Activated CD4-positive, alpha-beta T cell treated with anti-CD3 and anti-CD28 coated beads, Interleukin-2, amount 10 ng/mL, durations not matched to agents 24 days and 14 days (primary cell): ENCODE measurements around the gene SHC1. TPM values are rescaled to one million over a fixed set of nuclear protein-coding genes. Genes with fewer than 3 reads are reported as not detected.
A peak's percentile ranks its signal among the peaks of the same experiment; 100 is the strongest.

Source experiments
- DNase-seq: peaks from one replicate; pipeline ENCODE4 v3.0.0; 2022
- H3K27ac Mint-ChIP-seq: one replicate; pipeline ENCODE4 v1.8.0; 2022; ENCODE audit warnings: mild to moderate bottlenecking, mixed read lengths
- H3K27me3 Mint-ChIP-seq: one replicate; pipeline ENCODE4 v1.8.0; 2022; ENCODE audit warnings: mixed read lengths
- H3K36me3 Mint-ChIP-seq: one replicate; pipeline ENCODE4 v1.8.0; 2022; ENCODE audit warnings: low read depth, mild to moderate bottlenecking, mixed read lengths
- H3K4me1 Mint-ChIP-seq: one replicate; pipeline ENCODE4 v1.8.0; 2021; ENCODE audit warnings: mixed read lengths
- H3K4me3 Mint-ChIP-seq: one replicate; pipeline ENCODE4 v1.8.0; 2022; ENCODE audit warnings: mild to moderate bottlenecking, moderate library complexity, mixed read lengths
- H3K9me3 Mint-ChIP-seq: one replicate; pipeline ENCODE4 v1.8.0; 2021; ENCODE audit warnings: mixed read lengths
- intact Hi-C: fragments of 100-400 bp; cut with micrococcal nuclease; formaldehyde crosslinking; loops from one replicate; pipeline ENCODE4 v1.15.1; 2023
- total RNA-seq: library from RNA; stranded (reverse); gene quantifications from 2 replicates; pipeline ENCODE4 v1.2.3, GENCODE V29; 2022

SHC1 gene
- total RNA-seq, result 50.4 and 60.5 TPM in 2 replicates

GRCh38 chr1:154970631-154971340, at the start of gene SHC1:
Gene SHC1, minus strand, starts transcription at chr1:154970747. Its CDS starts 221 bp downstream, at chr1:154970526.
- H3K27me3 Mint-ChIP-seq, result no peaks in the 10 kb centered on the region
- intact Hi-C loops, result loop anchor here (5.0 to 10.0 kb wide), 3 partner anchors 92 to 1534 kb away; partner anchors contain the start of genes EFNA4, MEF2D and RUSC1
- peaks cover 36% of the 10 kb centered on the region for H3K36me3 Mint-ChIP-seq
- H3K9me3 Mint-ChIP-seq, result no peaks in the 10 kb centered on the region
- peaks cover 41% of the 10 kb centered on the region for H3K4me1 Mint-ChIP-seq
- H3K4me3 Mint-ChIP-seq, result peak within 1 kb of the TSS; percentile 67
- peak within 1 kb of the TSS; percentile 82 for H3K27ac Mint-ChIP-seq
- peak; percentile 85 for DNase-seq

- peaks cover 35% of the 10 kb centered on the region for H3K4me1 Mint-ChIP-seq
- H3K36me3 Mint-ChIP-seq, result peaks cover 45% of the 10 kb centered on the region
- peak overlapping the region; percentile 48 for H3K27ac Mint-ChIP-seq
- no peak for DNase-seq
- intact Hi-C loops, result no loop called here
- H3K27me3 Mint-ChIP-seq, result no peaks in the 10 kb centered on the region
- no peak overlapping the region for H3K4me3 Mint-ChIP-seq
- no peaks in the 10 kb centered on the region for H3K9me3 Mint-ChIP-seq
Observed at GRCh38 chr1:155019377-155020245, 49.1 kb upstream of the SHC1 start.

GRCh38 chr1:155018617-155019348, 48.2 kb upstream of the SHC1 start:
- intact Hi-C loops, result no loop called here
- H3K4me3 Mint-ChIP-seq, result no peak overlapping the region
- H3K36me3 Mint-ChIP-seq, result peaks cover 53% of the 10 kb centered on the region
- no peaks in the 10 kb centered on the region for H3K27me3 Mint-ChIP-seq
- no peaks in the 10 kb centered on the region for H3K9me3 Mint-ChIP-seq
- H3K4me1 Mint-ChIP-seq, result peaks cover 41% of the 10 kb centered on the region
- H3K27ac Mint-ChIP-seq, result peak overlapping the region; percentile 48
- no peak for DNase-seq

GRCh38 chr1:155017946-155018316, 47.4 kb upstream of the SHC1 start:
- no peak overlapping the region for H3K27ac Mint-ChIP-seq
- peaks cover 48% of the 10 kb centered on the region for H3K4me1 Mint-ChIP-seq
- peak overlapping the region; percentile 78 for H3K4me3 Mint-ChIP-seq
- no peaks in the 10 kb centered on the region for H3K27me3 Mint-ChIP-seq
- intact Hi-C loops, result loop anchor here (1.0 to 2.0 kb wide), 8 partner anchors 9 to 82 kb away; partner anchors contain the start of genes CKS1B, PMVK and PYGO2
- no peak for DNase-seq
- H3K9me3 Mint-ChIP-seq, result no peaks in the 10 kb centered on the region
- H3K36me3 Mint-ChIP-seq, result peaks cover 59% of the 10 kb centered on the region

- H3K27ac Mint-ChIP-seq, result peak overlapping the region; percentile 37
- H3K4me1 Mint-ChIP-seq, result peaks cover 52% of the 10 kb centered on the region
- intact Hi-C loops, result loop anchor here (1.0 to 2.0 kb wide), 8 partner anchors 8 to 81 kb away; partner anchors contain the start of genes CKS1B, PMVK and PYGO2
- no peaks in the 10 kb centered on the region for H3K27me3 Mint-ChIP-seq
- no peaks in the 10 kb centered on the region for H3K9me3 Mint-ChIP-seq
- H3K4me3 Mint-ChIP-seq, result peak overlapping the region; percentile 78
- peaks cover 65% of the 10 kb centered on the region for H3K36me3 Mint-ChIP-seq
- DNase-seq, result peak; percentile 96
Observed at GRCh38 chr1:155017041-155017945, 46.7 kb upstream of the SHC1 start.

- no peaks in the 10 kb centered on the region for H3K9me3 Mint-ChIP-seq
- peak overlapping the region; percentile 76 for H3K27ac Mint-ChIP-seq
- H3K36me3 Mint-ChIP-seq, result peaks cover 66% of the 10 kb centered on the region
- H3K27me3 Mint-ChIP-seq, result no peaks in the 10 kb centered on the region
- H3K4me1 Mint-ChIP-seq, result peaks cover 54% of the 10 kb centered on the region
- H3K4me3 Mint-ChIP-seq, result peak overlapping the region; percentile 78
- DNase-seq, result peak; percentile 71
- intact Hi-C loops, result loop anchor here (2.0 kb wide), 1 partner anchor 44 kb away; no protein-coding TSS in a partner anchor
Observed at GRCh38 chr1:155016231-155016831, 45.8 kb upstream of the SHC1 start.

GRCh38 chr1:155015527-155016230, 45.1 kb upstream of the SHC1 start:
- H3K9me3 Mint-ChIP-seq, result no peaks in the 10 kb centered on the region
- H3K36me3 Mint-ChIP-seq, result peaks cover 70% of the 10 kb centered on the region
- peak overlapping the region; percentile 76 for H3K27ac Mint-ChIP-seq
- intact Hi-C loops, result loop anchor here (2.0 kb wide), 1 partner anchor 45 kb away; no protein-coding TSS in a partner anchor
- DNase-seq, result peak; percentile 59
- H3K27me3 Mint-ChIP-seq, result no peaks in the 10 kb centered on the region
- H3K4me3 Mint-ChIP-seq, result peak overlapping the region; percentile 78
- peaks cover 58% of the 10 kb centered on the region for H3K4me1 Mint-ChIP-seq

- peak; percentile 59 for DNase-seq
- Mint-ChIP-seq H3K27me3 (no peaks in the 10 kb centered on the region), H3K9me3 (no peaks in the 10 kb centered on the region), H3K36me3 (peaks cover 72% of the 10 kb centered on the region), H3K4me3 (peak overlapping the region; percentile 78), H3K27ac (no peak overlapping the region), H3K4me1 (peaks cover 56% of the 10 kb centered on the region)
- intact Hi-C loops, result no loop called here
Observed at GRCh38 chr1:155014709-155015508, 44.4 kb upstream of the SHC1 start.

GRCh38 chr1:155013632-155014031, 43.1 kb upstream of the SHC1 start:
- Mint-ChIP-seq H3K4me3 (peak overlapping the region; percentile 97), H3K9me3 (no peaks in the 10 kb centered on the region), H3K27ac (peak overlapping the region; percentile 89), H3K36me3 (peaks cover 71% of the 10 kb centered on the region), H3K27me3 (no peaks in the 10 kb centered on the region), H3K4me1 (peaks cover 49% of the 10 kb centered on the region)
- intact Hi-C loops, result no loop called here
- DNase-seq, result peak; percentile 82

- Mint-ChIP-seq H3K27me3 (no peaks in the 10 kb centered on the region), H3K9me3 (no peaks in the 10 kb centered on the region), H3K4me1 (peaks cover 53% of the 10 kb centered on the region), H3K4me3 (peak overlapping the region; percentile 97), H3K36me3 (peaks cover 72% of the 10 kb centered on the region), H3K27ac (peak overlapping the region; percentile 89)
- intact Hi-C loops, result no loop called here
- no peak for DNase-seq
Observed at GRCh38 chr1:155012776-155013602, 42.4 kb upstream of the SHC1 start.
